ENCODE results near the gene CIZ1. TPM values are rescaled to one million over a fixed set of nuclear protein-coding genes. Genes with fewer than 3 reads are reported as not detected.
A peak's percentile ranks its signal among the peaks of the same experiment; 100 is the strongest.

Gene CIZ1
- polyA plus RNA-seq, 2 of the 4 experiments (the other 2 are of a cell fraction), result 39.2 to 92.5 TPM

DNA sequence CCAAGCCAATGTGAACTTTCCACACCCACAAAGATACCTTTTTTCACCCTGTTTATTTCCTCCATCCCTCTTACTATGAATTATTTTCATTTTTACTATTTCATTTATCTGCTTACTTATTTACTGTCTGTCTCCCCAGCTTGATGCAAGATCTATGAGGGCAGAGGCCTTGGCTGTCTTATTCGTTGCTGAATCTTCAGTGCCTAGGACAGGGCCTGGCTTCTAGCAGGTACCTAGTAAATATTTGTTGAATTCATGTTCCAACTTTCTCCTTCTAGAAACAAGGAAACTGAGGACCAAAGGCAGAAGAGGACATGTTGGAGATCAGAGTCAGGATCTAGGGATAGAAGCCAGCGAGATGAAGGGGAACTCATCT is 11.3 kb upstream of the CIZ1 start:
- H3K9me3 ChIP-seq, result no peaks in the 10 kb centered on the region
- ATAC-seq (no peak), DNase-seq (ENCODE audit: low read depth in 1 of 2, low spot score in 1 of 2) (no peak), FAIRE-seq (no peak)
- TF ChIP-seq ZFP36 (IDR thresholded peaks at IDR 0.05; ENCODE audit: borderline replicate concordance, partially characterized antibody) (no peak), HDAC2 (IDR thresholded peaks at IDR 0.05) (no peak), RAD21 (conservative IDR thresholded peaks at IDR 0.05 in 1 of 2, IDR thresholded peaks at IDR 0.05 in 1 of 2) (no peak), HOXB5 (CRISPR knock-in tag; IDR thresholded peaks at IDR 0.05) (no peak), ZC3H11A (IDR thresholded peaks at IDR 0.05) (no peak), MAFK (IDR thresholded peaks at IDR 0.05; ENCODE audit: partially characterized antibody) (no peak), JUN (IDR thresholded peaks at IDR 0.05) (no peak), ESRRA (IDR thresholded peaks at IDR 0.05; ENCODE audit: borderline replicate concordance, low read length) (no peak), HEYL (CRISPR knock-in tag; IDR thresholded peaks at IDR 0.05) (no peak), EHMT2 (IDR thresholded peaks at IDR 0.05; ENCODE audit: low read depth) (no peak), ZNF302 (CRISPR knock-in tag; IDR thresholded peaks at IDR 0.05) (no peak), RFX5 (IDR thresholded peaks at IDR 0.05) (no peak), CHD2 (IDR thresholded peaks at IDR 0.05; ENCODE audit: low read length, partially characterized antibody) (no peak), MYC (IDR thresholded peaks at IDR 0.05; ENCODE audit: borderline replicate concordance, low read length) (no peak), RCOR1 (IDR thresholded peaks at IDR 0.05; ENCODE audit: low read depth, low read length) (no peak), RNF2 (IDR thresholded peaks at IDR 0.05; ENCODE audit: borderline replicate concordance, low read depth) (no peak)
- TF ChIP-seq, protein P1, sequence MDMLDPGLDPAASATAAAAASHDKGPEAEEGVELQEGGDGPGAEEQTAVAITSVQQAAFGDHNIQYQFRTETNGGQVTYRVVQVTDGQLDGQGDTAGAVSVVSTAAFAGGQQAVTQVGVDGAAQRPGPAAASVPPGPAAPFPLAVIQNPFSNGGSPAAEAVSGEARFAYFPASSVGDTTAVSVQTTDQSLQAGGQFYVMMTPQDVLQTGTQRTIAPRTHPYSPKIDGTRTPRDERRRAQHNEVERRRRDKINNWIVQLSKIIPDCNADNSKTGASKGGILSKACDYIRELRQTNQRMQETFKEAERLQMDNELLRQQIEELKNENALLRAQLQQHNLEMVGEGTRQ (IDR thresholded peaks at IDR 0.05), result no peak
- TF ChIP-seq, protein P2, sequence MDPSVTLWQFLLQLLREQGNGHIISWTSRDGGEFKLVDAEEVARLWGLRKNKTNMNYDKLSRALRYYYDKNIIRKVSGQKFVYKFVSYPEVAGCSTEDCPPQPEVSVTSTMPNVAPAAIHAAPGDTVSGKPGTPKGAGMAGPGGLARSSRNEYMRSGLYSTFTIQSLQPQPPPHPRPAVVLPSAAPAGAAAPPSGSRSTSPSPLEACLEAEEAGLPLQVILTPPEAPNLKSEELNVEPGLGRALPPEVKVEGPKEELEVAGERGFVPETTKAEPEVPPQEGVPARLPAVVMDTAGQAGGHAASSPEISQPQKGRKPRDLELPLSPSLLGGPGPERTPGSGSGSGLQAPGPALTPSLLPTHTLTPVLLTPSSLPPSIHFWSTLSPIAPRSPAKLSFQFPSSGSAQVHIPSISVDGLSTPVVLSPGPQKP (IDR thresholded peaks at IDR 0.05; ENCODE audit: low read depth, low read length), result no peak
- peak overlapping the region; percentile 86 for H3K4me2 ChIP-seq
- peak overlapping the region; percentile 96; the same call in 2 of the 3 replicates for H3K4me3 ChIP-seq
- peaks cover 48% of the 10 kb centered on the region for H3K4me1 ChIP-seq
- ChIA-PET CTCF (interaction anchor here (0.5 to 9.3 kb wide), 5 partner anchors 9 to 86 kb away, joined by 3 to 82 read pairs (median 4); no protein-coding TSS in a partner anchor), POLR2A (no interaction called here)
- WGBS (ENCODE audit: missing lambda C conversion rate), result 13% methylated on average over 2 of the region's 2 CpGs
- peak overlapping the region in 1 of 2 experiments; percentile 99; a peak in 3 of 6 replicates for H3K27ac ChIP-seq

DNA sequence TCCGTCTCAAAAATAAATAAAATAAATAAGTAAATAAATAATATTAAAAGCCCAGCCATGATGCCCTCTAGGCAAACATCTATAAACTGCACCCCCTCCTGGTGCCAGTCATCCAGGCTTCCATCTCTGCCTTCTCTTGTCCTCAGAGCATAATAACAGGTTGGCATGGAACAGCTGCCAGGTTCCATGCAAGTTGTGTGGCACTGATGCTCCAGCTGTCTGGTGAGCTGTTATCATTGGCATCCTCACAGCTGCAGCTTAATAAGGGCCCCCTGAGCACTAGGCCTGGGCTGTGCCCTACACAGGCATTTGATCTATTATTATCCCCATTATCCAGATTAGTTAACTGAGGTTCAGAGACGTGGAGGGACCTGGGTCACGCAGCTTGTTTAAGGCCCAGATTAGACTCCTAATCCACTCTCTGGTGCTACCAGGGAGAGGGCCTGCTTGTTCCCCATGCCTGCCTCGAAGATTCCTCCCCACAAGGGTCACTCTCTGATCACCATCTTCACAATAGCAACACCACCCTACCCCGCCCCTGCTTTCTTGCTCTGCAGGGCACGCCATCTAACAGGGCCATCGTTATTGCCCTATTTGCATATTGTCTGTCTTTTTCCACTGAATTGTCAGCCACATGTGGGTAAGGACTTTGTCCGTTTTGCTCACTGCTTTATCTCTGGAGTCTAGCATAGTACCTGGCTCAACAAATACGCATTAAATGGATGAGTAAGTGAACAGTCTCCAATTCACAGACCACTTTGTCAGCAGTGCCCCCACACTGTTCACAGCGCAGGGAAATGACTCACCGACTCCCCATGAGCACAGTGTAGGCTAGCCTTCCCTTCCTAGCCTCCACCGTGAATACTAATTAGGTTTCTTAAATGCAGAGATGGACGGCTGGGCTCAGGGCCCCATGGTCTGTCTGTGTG is 10.3 kb upstream of the CIZ1 start:
- ChIA-PET POLR2A (no interaction called here), CTCF (interaction anchor here (1.0 to 9.3 kb wide), 6 partner anchors 9 to 51 kb away, joined by 3 to 82 read pairs (median 4); no protein-coding TSS in a partner anchor)
- H3K4me1 ChIP-seq, result peaks cover 39% of the 10 kb centered on the region
- WGBS (ENCODE audit: missing lambda C conversion rate), result 78% methylated on average over 13 of the region's 13 CpGs
- peak overlapping the region; percentile 3; the same call in 2 of the 3 replicates for H3K4me2 ChIP-seq
- FAIRE-seq (no peak), ATAC-seq (no peak), DNase-seq (ENCODE audit: low read depth in 1 of 2, low spot score in 1 of 2) (no peak)
- TF ChIP-seq, protein P3, sequence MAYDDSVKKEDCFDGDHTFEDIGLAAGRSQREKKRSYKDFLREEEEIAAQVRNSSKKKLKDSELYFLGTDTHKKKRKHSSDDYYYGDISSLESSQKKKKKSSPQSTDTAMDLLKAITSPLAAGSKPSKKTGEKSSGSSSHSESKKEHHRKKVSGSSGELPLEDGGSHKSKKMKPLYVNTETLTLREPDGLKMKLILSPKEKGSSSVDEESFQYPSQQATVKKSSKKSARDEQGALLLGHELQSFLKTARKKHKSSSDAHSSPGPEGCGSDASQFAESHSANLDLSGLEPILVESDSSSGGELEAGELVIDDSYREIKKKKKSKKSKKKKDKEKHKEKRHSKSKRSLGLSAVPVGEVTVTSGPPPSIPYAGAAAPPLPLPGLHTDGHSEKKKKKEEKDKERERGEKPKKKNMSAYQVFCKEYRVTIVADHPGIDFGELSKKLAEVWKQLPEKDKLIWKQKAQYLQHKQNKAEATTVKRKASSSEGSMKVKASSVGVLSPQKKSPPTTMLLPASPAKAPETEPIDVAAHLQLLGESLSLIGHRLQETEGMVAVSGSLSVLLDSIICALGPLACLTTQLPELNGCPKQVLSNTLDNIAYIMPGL (CRISPR knock-in tag; IDR thresholded peaks at IDR 0.05; ENCODE audit: borderline replicate concordance), result no peak
- TF ChIP-seq HDAC2 (IDR thresholded peaks at IDR 0.05) (no peak), JUN (IDR thresholded peaks at IDR 0.05) (no peak), CBX8 (IDR thresholded peaks at IDR 0.05) (no peak), ESRRA (IDR thresholded peaks at IDR 0.05; ENCODE audit: borderline replicate concordance, low read length) (no peak), KDM1A (IDR thresholded peaks at IDR 0.05; ENCODE audit: low read depth) (no peak), ZC3H11A (IDR thresholded peaks at IDR 0.05) (no peak), ZNF302 (CRISPR knock-in tag; IDR thresholded peaks at IDR 0.05) (no peak), MAZ (IDR thresholded peaks at IDR 0.05; ENCODE audit: borderline replicate concordance, low read depth, low read length) (no peak), RNF2 (IDR thresholded peaks at IDR 0.05; ENCODE audit: borderline replicate concordance, low read depth) (no peak)
- TF ChIP-seq, protein P4, sequence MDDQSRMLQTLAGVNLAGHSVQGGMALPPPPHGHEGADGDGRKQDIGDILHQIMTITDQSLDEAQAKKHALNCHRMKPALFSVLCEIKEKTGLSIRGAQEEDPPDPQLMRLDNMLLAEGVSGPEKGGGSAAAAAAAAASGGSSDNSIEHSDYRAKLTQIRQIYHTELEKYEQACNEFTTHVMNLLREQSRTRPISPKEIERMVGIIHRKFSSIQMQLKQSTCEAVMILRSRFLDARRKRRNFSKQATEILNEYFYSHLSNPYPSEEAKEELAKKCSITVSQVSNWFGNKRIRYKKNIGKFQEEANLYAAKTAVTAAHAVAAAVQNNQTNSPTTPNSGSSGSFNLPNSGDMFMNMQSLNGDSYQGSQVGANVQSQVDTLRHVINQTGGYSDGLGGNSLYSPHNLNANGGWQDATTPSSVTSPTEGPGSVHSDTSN (IDR thresholded peaks at IDR 0.05), result no peak
- TF ChIP-seq, protein P5, sequence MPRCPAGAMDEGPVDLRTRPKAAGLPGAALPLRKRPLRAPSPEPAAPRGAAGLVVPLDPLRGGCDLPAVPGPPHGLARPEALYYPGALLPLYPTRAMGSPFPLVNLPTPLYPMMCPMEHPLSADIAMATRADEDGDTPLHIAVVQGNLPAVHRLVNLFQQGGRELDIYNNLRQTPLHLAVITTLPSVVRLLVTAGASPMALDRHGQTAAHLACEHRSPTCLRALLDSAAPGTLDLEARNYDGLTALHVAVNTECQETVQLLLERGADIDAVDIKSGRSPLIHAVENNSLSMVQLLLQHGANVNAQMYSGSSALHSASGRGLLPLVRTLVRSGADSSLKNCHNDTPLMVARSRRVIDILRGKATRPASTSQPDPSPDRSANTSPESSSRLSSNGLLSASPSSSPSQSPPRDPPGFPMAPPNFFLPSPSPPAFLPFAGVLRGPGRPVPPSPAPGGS (IDR thresholded peaks at IDR 0.05), result no peak
- no peak overlapping the region for H3K4me3 ChIP-seq
- H3K9me3 ChIP-seq, result no peaks in the 10 kb centered on the region
- peak overlapping the region in 1 of 2 experiments; percentile 99; a peak in 2 of 6 replicates for H3K27ac ChIP-seq
